Cardiac septum (tissue), 1 donor: ENCODE data around the gene UFSP2. TPM values are rescaled to one million over a fixed set of nuclear protein-coding genes. Genes with fewer than 3 reads are reported as not detected.
"Not testable (repeated sequence)": the region's sequence is repeated elsewhere in the genome, so short reads cannot be mapped to it uniquely, and the experiment has no call there.

ENCODE experiments used
- DNase-seq: peaks from one replicate; pipeline ENCODE4 v3.0.0-alpha.2; 2020; ENCODE audit warnings: low spot score
- intact Hi-C: fragments of 100-400 bp; cut with DNase I; formaldehyde crosslinking; loops from one replicate; pipeline ENCODE4 v1.14.0; 2022
- total RNA-seq: library from RNA; stranded (reverse); fragmentation: NEBNext Ultra II Directional; extraction: Animal tissue kit (Norgen Biotek cat#: 25700); gene quantifications from one replicate; pipeline ENCODE4 v1.2.1, GENCODE V29; 2021
- donor health status: DM: no; HTN: no; CAD: no.

The UFSP2 gene
- total RNA-seq, 1 donor from 2014 or later: 38.8 TPM

DNA sequence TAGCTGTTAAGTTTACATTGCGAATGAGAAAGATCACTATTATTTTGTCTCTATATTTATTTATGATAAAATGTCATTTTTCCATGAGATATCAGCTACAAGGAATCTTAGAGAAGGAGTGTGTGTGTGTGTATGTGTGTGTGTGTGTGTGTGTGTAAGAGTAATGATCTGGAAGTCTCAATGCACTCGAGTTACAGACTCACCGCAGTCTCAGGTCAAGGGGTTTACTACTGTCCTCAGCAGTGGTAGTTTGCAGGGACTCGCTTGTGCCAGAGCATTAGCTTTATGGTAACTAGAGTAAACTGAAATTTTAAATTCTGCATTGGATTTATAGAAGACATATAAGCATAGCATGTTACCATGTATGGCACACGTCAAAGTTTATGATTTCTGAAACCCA, 60.9 kb downstream of the UFSP2 start:
- intact Hi-C loops: no loop called here
- DNase-seq: no peak

DNA sequence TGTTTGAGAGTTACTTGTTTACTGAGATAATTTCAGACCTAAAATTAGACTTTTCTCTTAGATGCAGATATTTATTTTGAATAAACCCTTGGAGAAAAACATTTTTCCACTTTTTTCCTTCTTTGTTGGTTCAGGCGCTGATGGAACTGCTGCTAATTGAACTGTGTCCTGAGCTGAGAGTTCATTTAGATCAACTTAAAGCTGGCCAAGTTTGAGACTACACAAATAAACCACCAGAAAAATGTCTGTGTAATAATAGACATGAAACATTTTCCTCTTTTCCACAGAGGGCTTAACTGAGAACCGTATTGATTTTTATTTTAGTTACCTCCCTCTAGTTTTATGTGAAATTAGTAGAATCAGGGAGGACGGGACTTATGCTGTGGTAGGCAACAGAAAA, 62.5 kb downstream of the UFSP2 start:
- DNase-seq: no peak
- intact Hi-C loops: no loop called here

GRCh38 chr4:185362570-185362969, 63.2 kb downstream of the UFSP2 start:
- intact Hi-C loops, DNase-seq: not testable (repeated sequence)

DNA sequence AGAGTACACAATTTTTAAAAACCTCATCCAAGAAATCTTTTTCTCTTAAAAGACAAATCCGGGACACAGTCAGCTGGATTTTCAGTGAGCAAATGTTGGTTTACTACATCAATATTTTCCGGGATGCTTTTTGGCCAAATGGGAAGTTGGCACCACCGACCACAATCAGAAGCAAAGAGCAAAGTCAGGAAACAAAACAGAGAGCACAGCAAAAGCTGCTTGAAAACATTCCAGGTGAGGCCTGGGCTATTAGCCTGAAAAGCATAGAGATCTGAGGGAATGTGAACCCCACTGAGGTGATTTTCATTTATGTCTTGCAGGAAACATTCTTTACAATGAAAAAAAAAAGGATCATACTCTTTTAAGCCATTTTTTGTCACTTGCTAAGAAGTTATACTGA, 63.9 kb downstream of the UFSP2 start:
- no peak for DNase-seq
- intact Hi-C loops: no loop called here

DNA sequence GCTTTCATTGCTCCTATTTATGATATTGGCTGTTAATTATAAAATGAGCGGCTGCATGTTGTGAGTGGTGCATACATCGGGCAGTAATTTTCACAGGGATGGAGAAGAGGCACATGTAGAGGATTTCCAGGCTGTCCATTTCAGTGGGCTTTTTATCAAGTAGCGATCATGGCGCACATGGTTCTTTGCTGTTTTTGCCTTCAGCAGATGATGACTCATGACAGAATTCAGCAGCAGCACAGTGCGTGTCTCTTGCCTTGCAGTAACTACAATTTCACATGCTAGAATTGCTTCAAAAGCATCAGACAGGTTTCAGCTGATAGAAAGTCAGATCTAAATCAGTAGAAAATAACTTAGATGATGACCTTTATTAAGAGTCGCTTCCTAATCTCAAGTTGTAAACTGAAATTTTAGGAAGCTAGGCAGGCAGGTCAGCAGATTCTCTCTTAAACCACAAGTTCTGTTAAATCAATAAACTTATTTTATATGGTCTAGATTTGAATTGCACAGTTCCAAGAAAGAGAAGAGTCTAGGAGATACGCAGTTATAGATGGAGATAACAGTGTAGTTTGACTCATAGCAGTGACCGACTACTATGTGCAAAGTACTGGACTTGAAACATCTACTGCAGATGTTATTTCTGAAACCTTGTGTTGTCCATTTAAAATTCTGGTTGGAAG, 65.9 kb downstream of the UFSP2 start:
- DNase-seq: no peak
- intact Hi-C loops: no loop called here

GRCh38 chr4:185358959-185359358, 66.8 kb downstream of the UFSP2 start:
- no peak for DNase-seq
- intact Hi-C loops: no loop called here

GRCh38 chr4:185358514-185358913, 67.2 kb downstream of the UFSP2 start:
- DNase-seq: no peak
- intact Hi-C loops: no loop called here

DNA sequence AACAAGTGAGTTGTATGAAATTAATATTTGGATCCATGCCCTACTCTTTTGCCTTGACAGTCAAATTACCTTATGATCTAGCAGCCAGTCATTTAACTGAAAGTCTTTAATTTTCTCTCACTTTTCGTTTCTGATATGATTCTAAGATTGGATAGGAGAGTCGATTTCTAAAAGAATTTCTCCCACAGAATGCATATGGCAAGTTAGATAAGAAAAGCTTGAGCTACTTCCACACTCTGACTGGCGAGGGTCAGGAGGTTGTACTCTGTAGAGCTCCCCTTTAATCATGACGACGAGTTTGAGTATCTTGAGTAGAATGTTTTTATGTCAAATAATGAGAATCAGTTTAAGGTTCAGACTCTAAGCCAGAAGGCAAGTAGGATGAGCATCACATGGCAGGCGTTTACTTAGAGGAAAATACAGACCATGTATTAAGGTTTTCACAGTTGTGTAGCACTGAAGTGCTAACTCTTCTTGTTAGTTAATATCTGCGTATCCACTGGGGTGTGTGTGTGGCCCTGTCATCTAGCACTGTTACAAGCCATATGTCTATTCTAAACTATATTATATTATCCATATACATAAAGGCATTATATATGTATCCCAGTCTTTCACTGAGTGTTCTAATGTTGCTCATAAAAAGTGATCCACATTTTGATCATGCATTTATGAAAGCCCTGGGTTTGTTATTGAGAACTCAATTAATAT, 67.9 kb downstream of the UFSP2 start:
- intact Hi-C loops: no loop called here
- DNase-seq: no peak

DNA sequence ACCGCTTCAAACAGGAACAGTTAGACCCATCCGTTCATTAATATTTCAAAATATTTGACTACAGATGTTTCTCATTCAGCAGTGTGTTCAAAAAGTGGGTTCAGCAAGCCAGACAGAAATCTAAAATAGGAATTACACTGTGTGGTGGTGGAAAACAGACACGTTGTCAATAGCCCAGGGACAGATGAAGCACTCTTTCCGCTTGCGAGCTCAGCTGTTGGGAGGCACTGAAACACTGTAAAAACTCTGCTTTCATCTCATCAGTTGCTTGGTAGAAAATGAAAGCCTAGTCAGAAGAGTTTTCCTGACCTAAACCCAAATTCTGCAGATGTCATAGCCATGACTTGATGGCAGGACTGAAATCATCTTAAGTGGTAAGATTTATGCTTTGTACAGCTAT, 68.6 kb downstream of the UFSP2 start:
- intact Hi-C loops: no loop called here
- DNase-seq: no peak

- intact Hi-C loops: no loop called here
These were observed 73.0 kb downstream of the UFSP2 start for GRCh38 chr4:185352741-185353140.

GRCh38 chr4:185352202-185352601, 73.6 kb downstream of the UFSP2 start:
- intact Hi-C loops: no loop called here

More at GRCh38 chr4:185352741-185353140, 73.0 kb downstream of the UFSP2 start:
- DNase-seq: no peak

GRCh38 chr4:185351691-185352090, 74.1 kb downstream of the UFSP2 start:
- intact Hi-C loops: no loop called here
- DNase-seq: no peak

More at GRCh38 chr4:185352202-185352601, 73.6 kb downstream of the UFSP2 start:
- DNase-seq: no peak

Other genes with a start within 250 kb of the UFSP2 start
- gene CFAP97, start 222.0 kb downstream of the UFSP2 start, total RNA-seq: 14.9 TPM
- 10.5 TPM for gene SNX25, start 216.4 kb downstream of the UFSP2 start, total RNA-seq
- gene LRP2BP, start 30.0 kb downstream of the UFSP2 start, total RNA-seq: 1.5 TPM
- gene ANKRD37, start 29.1 kb downstream of the UFSP2 start, total RNA-seq: 10.2 TPM
- 0.67 TPM for gene CCDC110, start 45.8 kb upstream of the UFSP2 start, total RNA-seq
- 265 TPM for gene PDLIM3, start 109.5 kb upstream of the UFSP2 start, total RNA-seq